GM19452 (cell line): ENCODE results near the gene REC114.
"Not testable (repeated sequence)": the region's sequence is repeated elsewhere in the genome, so short reads cannot be mapped to it uniquely, and the experiment has no call there.

ENCODE experiments used
- ATAC-seq: cut with Tn5 transposase; IDR thresholded peaks from one replicate; pipeline ENCODE4 v1.9.1; 2021; ENCODE audit not compliant: unreplicated experiment

Gene REC114

GRCh38 chr15:73442968-73443367, at the start of gene REC114:
TSS of gene REC114 (plus strand) at chr15:73443164. CDS start at chr15:73443186, 22 bp downstream.
- no peak for ATAC-seq

GRCh38 chr15:73393336-73393735, 49.6 kb upstream of the REC114 start:
- ATAC-seq = no peak

GRCh38 chr15:73394782-73395181, 48.2 kb upstream of the REC114 start:
- ATAC-seq = no peak

GRCh38 chr15:73395671-73396070, 47.3 kb upstream of the REC114 start:
- ATAC-seq = no peak

- ATAC-seq = no peak
Observed at GRCh38 chr15:73397461-73397860, 45.5 kb upstream of the REC114 start.

GRCh38 chr15:73398861-73399260, 44.1 kb upstream of the REC114 start:
- no peak for ATAC-seq

- not testable (repeated sequence) for ATAC-seq
Observed at GRCh38 chr15:73400222-73400621, 42.7 kb upstream of the REC114 start.

GRCh38 chr15:73403171-73403570, 39.8 kb upstream of the REC114 start:
- ATAC-seq = no peak

- ATAC-seq = no peak
Observed at GRCh38 chr15:73414876-73415275, 28.1 kb upstream of the REC114 start.

GRCh38 chr15:73424506-73424905, 18.5 kb upstream of the REC114 start:
- ATAC-seq = no peak

GRCh38 chr15:73425510-73425909, 17.5 kb upstream of the REC114 start:
- no peak for ATAC-seq

- no peak for ATAC-seq
Observed at GRCh38 chr15:73426323-73426994, 16.5 kb upstream of the REC114 start.

- ATAC-seq = not testable (repeated sequence)
Observed at GRCh38 chr15:73431329-73431728, 11.6 kb upstream of the REC114 start.

GRCh38 chr15:73433873-73434272, 9.1 kb upstream of the REC114 start:
- ATAC-seq = no peak

GRCh38 chr15:73436613-73437012, 6.4 kb upstream of the REC114 start:
- no peak for ATAC-seq

- ATAC-seq = no peak
Observed at GRCh38 chr15:73437543-73438109, 5.3 kb upstream of the REC114 start.

GRCh38 chr15:73438651-73439050, 4.3 kb upstream of the REC114 start:
- ATAC-seq = no peak

- ATAC-seq = no peak
Observed at GRCh38 chr15:73440571-73440970, 2.4 kb upstream of the REC114 start.

GRCh38 chr15:73442421-73442820, 543 bp upstream of the REC114 start:
- no peak for ATAC-seq

GRCh38 chr15:73447471-73447870, 4.5 kb downstream of the REC114 start:
- ATAC-seq = not testable (repeated sequence)

GRCh38 chr15:73448158-73448758, 5.3 kb downstream of the REC114 start:
- ATAC-seq = not testable (repeated sequence)

- not testable (repeated sequence) for ATAC-seq
Observed at GRCh38 chr15:73449980-73450379, 7.0 kb downstream of the REC114 start.
